Mononuclear cell (primary cell): ENCODE data around the gene RLN3. TPM values are rescaled to one million over a fixed set of nuclear protein-coding genes. Genes with fewer than 3 reads are reported as not detected.

ENCODE experiments used
- H3K27me3 ChIP-seq: 2 replicates; pipeline ENCODE4 v1.6.0; 2011; ENCODE audit warnings: low read length, control low read depth; ENCODE audit not compliant: insufficient read depth
- H3K4me1 ChIP-seq: 2 replicates; pipeline ENCODE4 v1.5.1; 2011; ENCODE audit warnings: mild to moderate bottlenecking, low read length, control low read depth; ENCODE audit not compliant: insufficient read depth
- H3K4me3 ChIP-seq: 2 replicates; pipeline ENCODE4 v1.5.1; 2011; ENCODE audit warnings: mild to moderate bottlenecking, low read length, moderate library complexity
- H3K9me3 ChIP-seq: 2 replicates; pipeline ENCODE4 v1.5.1; 2011; ENCODE audit warnings: low read depth, mild to moderate bottlenecking, control low read depth, low read length
- total RNA-seq: library from RNA; depleted of rRNA; stranded (reverse); fragments of >200 nt; gene quantifications from one replicate; pipeline ENCODE4 v1.2.3, GENCODE V29; 2012

Gene RLN3
- total RNA-seq, 1 donor: not detected

- H3K9me3 ChIP-seq: no peaks in the 10 kb centered on the region
- no peaks in the 10 kb centered on the region for H3K4me1 ChIP-seq
- H3K4me3 ChIP-seq: no peak overlapping the region
- H3K27me3 ChIP-seq: no peaks in the 10 kb centered on the region
These were observed 38.2 kb downstream of the RLN3 start for GRCh38 chr19:14066134-14066533.

- no peaks in the 10 kb centered on the region for H3K9me3 ChIP-seq
- H3K4me3 ChIP-seq: no peak overlapping the region
- peaks cover 34% of the 10 kb centered on the region for H3K4me1 ChIP-seq
- H3K27me3 ChIP-seq: no peaks in the 10 kb centered on the region
These were observed 42.5 kb downstream of the RLN3 start for GRCh38 chr19:14070268-14071050.

- no peaks in the 10 kb centered on the region for H3K27me3 ChIP-seq
- no peaks in the 10 kb centered on the region for H3K9me3 ChIP-seq
- H3K4me1 ChIP-seq: peaks cover 53% of the 10 kb centered on the region
- H3K4me3 ChIP-seq: peak within 1 kb of the TSS; percentile 55
These were observed 44.8 kb downstream of the RLN3 start, which contains the start of gene MISP3 for GRCh38 chr19:14072535-14073260. TSS of gene MISP3 (plus strand) at chr19:14072786. CDS start at chr19:14073310, 524 bp downstream.

- Histone ChIP-seq H3K9me3 (no peaks in the 10 kb centered on the region), H3K4me3 (peak overlapping the region; percentile 55), H3K4me1 (peaks cover 60% of the 10 kb centered on the region), H3K27me3 (no peaks in the 10 kb centered on the region)
These were observed 45.4 kb downstream of the RLN3 start for GRCh38 chr19:14073261-14073924.

- Histone ChIP-seq H3K4me3 (peak overlapping the region; percentile 55), H3K9me3 (no peaks in the 10 kb centered on the region)
These were observed 46.2 kb downstream of the RLN3 start for GRCh38 chr19:14073925-14074838.

GRCh38 chr19:14078411-14078810 is 50.5 kb downstream of the RLN3 start:
- peaks cover 79% of the 10 kb centered on the region for H3K4me1 ChIP-seq

More at GRCh38 chr19:14073925-14074838, 46.2 kb downstream of the RLN3 start:
- H3K4me1 ChIP-seq: peaks cover 68% of the 10 kb centered on the region
- H3K27me3 ChIP-seq: no peaks in the 10 kb centered on the region

More at GRCh38 chr19:14078411-14078810, 50.5 kb downstream of the RLN3 start:
- Histone ChIP-seq H3K27me3 (no peaks in the 10 kb centered on the region), H3K9me3 (no peaks in the 10 kb centered on the region), H3K4me3 (no peak overlapping the region)

Other genes starting within 250 kb of the RLN3 start
- 1.5 TPM for gene ZSWIM4, start 232.7 kb upstream of the RLN3 start, total RNA-seq
- gene NANOS3, start 151.0 kb upstream of the RLN3 start, total RNA-seq: not detected
- gene BRME1, start 122.0 kb upstream of the RLN3 start, total RNA-seq: 0.10 TPM
- gene CC2D1A, start 121.9 kb upstream of the RLN3 start, total RNA-seq: 8.2 TPM
- not detected for gene PODNL1, start 89.7 kb upstream of the RLN3 start, total RNA-seq
- gene DCAF15, start 75.6 kb upstream of the RLN3 start, total RNA-seq: 26.1 TPM
- 2.5 TPM for gene RFX1, start 21.8 kb upstream of the RLN3 start, total RNA-seq
- 18.5 TPM for gene IL27RA, start 3.6 kb downstream of the RLN3 start, total RNA-seq
- under 0.01 TPM for gene PALM3, start 33.9 kb downstream of the RLN3 start, total RNA-seq
- 1.7 TPM for gene MISP3, start 44.6 kb downstream of the RLN3 start, total RNA-seq
- not detected for gene C19orf67, start 57.6 kb downstream of the RLN3 start, total RNA-seq
- 22.2 TPM for gene SAMD1, start 62.6 kb downstream of the RLN3 start, total RNA-seq
- 62.0 TPM for gene PRKACA, start 89.6 kb downstream of the RLN3 start, total RNA-seq
- 0.94 TPM for gene ASF1B, start 108.4 kb downstream of the RLN3 start, total RNA-seq
- gene ADGRL1, start 178.0 kb downstream of the RLN3 start, total RNA-seq: 4.0 TPM